Prostate gland (tissue), 2 donors: ENCODE results near the gene HOXD9.

Experiments
- POLR2A ChIP-seq: fragments of 450-650 bp; IDR thresholded peaks from one replicate; pipeline ENCODE4 v1.6.1; 2016; ENCODE audit warnings: antibody characterized with exemption, mild to moderate bottlenecking
- TF ChIP-seq, protein P1 (sequence below), 4 experiments: fragments of 200-600 bp in 2 of 4; fragments of 450-650 bp in 2 of 4; sonication (generic) in 2 of 4; IDR thresholded peaks; 1 replicate in 3 of 4; 2 replicates in 1 of 4; pipeline ENCODE4 v1.5.1; 2016 to 2019; ENCODE audit warnings: antibody characterized with exemption in 4 of 4, mild to moderate bottlenecking in 2 of 4, moderate library complexity in 2 of 4

DNA sequence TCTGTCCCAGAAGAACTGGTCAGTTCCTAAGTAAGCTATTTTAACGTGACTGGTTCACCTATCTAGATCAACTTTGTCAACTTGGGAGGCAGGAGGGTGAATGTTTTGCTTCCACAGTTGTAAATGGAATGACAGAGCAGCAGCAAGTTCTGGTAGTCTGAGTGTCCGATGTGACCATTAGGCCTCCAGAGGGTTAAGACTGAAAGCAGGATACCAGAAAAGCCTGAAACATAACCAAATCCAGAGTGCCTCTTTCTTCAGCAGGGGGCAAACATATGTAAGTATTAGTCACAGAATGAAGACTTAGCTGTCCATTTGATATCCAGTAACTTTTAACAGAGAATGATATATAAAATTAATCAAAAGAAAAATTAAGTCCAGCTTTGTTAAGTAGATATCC is 43.8 kb downstream of the HOXD9 start:
- TF ChIP-seq, protein P1, sequence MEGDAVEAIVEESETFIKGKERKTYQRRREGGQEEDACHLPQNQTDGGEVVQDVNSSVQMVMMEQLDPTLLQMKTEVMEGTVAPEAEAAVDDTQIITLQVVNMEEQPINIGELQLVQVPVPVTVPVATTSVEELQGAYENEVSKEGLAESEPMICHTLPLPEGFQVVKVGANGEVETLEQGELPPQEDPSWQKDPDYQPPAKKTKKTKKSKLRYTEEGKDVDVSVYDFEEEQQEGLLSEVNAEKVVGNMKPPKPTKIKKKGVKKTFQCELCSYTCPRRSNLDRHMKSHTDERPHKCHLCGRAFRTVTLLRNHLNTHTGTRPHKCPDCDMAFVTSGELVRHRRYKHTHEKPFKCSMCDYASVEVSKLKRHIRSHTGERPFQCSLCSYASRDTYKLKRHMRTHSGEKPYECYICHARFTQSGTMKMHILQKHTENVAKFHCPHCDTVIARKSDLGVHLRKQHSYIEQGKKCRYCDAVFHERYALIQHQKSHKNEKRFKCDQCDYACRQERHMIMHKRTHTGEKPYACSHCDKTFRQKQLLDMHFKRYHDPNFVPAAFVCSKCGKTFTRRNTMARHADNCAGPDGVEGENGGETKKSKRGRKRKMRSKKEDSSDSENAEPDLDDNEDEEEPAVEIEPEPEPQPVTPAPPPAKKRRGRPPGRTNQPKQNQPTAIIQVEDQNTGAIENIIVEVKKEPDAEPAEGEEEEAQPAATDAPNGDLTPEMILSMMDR (IDR thresholded peaks at IDR 0.05), result no peak
- no peak for TF ChIP-seq POLR2A
